ENCODE measurements around the gene GSTM5. TPM values are rescaled to one million over a fixed set of nuclear protein-coding genes. Genes with fewer than 3 reads are reported as not detected.
"Not testable (repeated sequence)": the region's sequence is repeated elsewhere in the genome, so short reads cannot be mapped to it uniquely, and the experiment has no call there.

Gene GSTM5
- total RNA-seq, 1 experiment from 2014 or later = not detected

- Mint-ChIP-seq H3K36me3 (ENCODE audit: insufficient read depth, unreplicated experiment) (peaks cover 28% of the 10 kb centered on the region), H3K27ac (ENCODE audit: unreplicated experiment) (peak within 1 kb of the TSS; percentile 28), H3K27me3 (ENCODE audit: unreplicated experiment) (no peaks in the 10 kb centered on the region), H3K4me1 (ENCODE audit: low read depth, unreplicated experiment) (peaks cover 10% of the 10 kb centered on the region), H3K9me3 (ENCODE audit: low read depth, unreplicated experiment) (no peaks in the 10 kb centered on the region), H3K4me3 (ENCODE audit: low read depth, unreplicated experiment) (peak within 1 kb of the TSS; percentile 62)
- CTCF ChIA-PET = interaction anchor here (1.0 kb wide), 1 partner anchor 23 kb away, joined by 3 read pairs; no protein-coding TSS in a partner anchor
- intact Hi-C loops (cut with micrococcal nuclease; ENCODE audit: unreplicated experiment) = no loop called here
- TF ChIP-seq CTCF (IDR thresholded peaks at IDR 0.05; ENCODE audit: unreplicated experiment) = no peak
- no peak for DNase-seq
- BruUV-seq (replicated peaks) = no TSS peak
Observed at GRCh38 chr1:109740615-109741373, 28.7 kb downstream of the GSTM5 start, which contains the start of gene GSTM3. Gene GSTM3 (minus strand): TSS chr1:109741038. CDS start chr1:109740287, 751 bp downstream.

- H3K9me3 Mint-ChIP-seq (ENCODE audit: low read depth, unreplicated experiment); H3K27ac Mint-ChIP-seq (ENCODE audit: unreplicated experiment); H3K4me3 Mint-ChIP-seq (ENCODE audit: low read depth, unreplicated experiment); H3K27me3 Mint-ChIP-seq (ENCODE audit: unreplicated experiment); intact Hi-C loops (cut with micrococcal nuclease; ENCODE audit: unreplicated experiment); BruUV-seq (replicated peaks); H3K4me1 Mint-ChIP-seq (ENCODE audit: low read depth, unreplicated experiment); CTCF ChIA-PET; H3K36me3 Mint-ChIP-seq (ENCODE audit: insufficient read depth, unreplicated experiment); DNase-seq: not testable (repeated sequence)
Observed at GRCh38 chr1:109748311-109748710, 36.3 kb downstream of the GSTM5 start.

GRCh38 chr1:109749221-109749620, 37.2 kb downstream of the GSTM5 start:
- H3K4me3 Mint-ChIP-seq (ENCODE audit: low read depth, unreplicated experiment) = no peak overlapping the region
- H3K27me3 Mint-ChIP-seq (ENCODE audit: unreplicated experiment) = no peaks in the 10 kb centered on the region
- H3K4me1 Mint-ChIP-seq (ENCODE audit: low read depth, unreplicated experiment) = no peaks in the 10 kb centered on the region
- no peak for DNase-seq
- H3K36me3 Mint-ChIP-seq (ENCODE audit: insufficient read depth, unreplicated experiment) = peaks cover 7% of the 10 kb centered on the region
- CTCF ChIA-PET = no interaction called here
- peaks cover 4% of the 10 kb centered on the region for H3K9me3 Mint-ChIP-seq (ENCODE audit: low read depth, unreplicated experiment)
- intact Hi-C loops (cut with micrococcal nuclease; ENCODE audit: unreplicated experiment) = no loop called here
- no peak overlapping the region for H3K27ac Mint-ChIP-seq (ENCODE audit: unreplicated experiment)
- BruUV-seq (replicated peaks) = no TSS peak
- no peak for TF ChIP-seq CTCF (IDR thresholded peaks at IDR 0.05; ENCODE audit: unreplicated experiment)

- no peaks in the 10 kb centered on the region for H3K4me1 Mint-ChIP-seq (ENCODE audit: low read depth, unreplicated experiment)
- intact Hi-C loops (cut with micrococcal nuclease; ENCODE audit: unreplicated experiment) = no loop called here
- no peak overlapping the region for H3K4me3 Mint-ChIP-seq (ENCODE audit: low read depth, unreplicated experiment)
- CTCF ChIA-PET = no interaction called here
- no peak for TF ChIP-seq CTCF (IDR thresholded peaks at IDR 0.05; ENCODE audit: unreplicated experiment)
- H3K27me3 Mint-ChIP-seq (ENCODE audit: unreplicated experiment) = no peaks in the 10 kb centered on the region
- BruUV-seq (replicated peaks) = no TSS peak
- DNase-seq = no peak
- H3K36me3 Mint-ChIP-seq (ENCODE audit: insufficient read depth, unreplicated experiment) = peaks cover 7% of the 10 kb centered on the region
- H3K27ac Mint-ChIP-seq (ENCODE audit: unreplicated experiment) = no peak overlapping the region
- peaks cover 4% of the 10 kb centered on the region for H3K9me3 Mint-ChIP-seq (ENCODE audit: low read depth, unreplicated experiment)
Observed at GRCh38 chr1:109750241-109750882, 38.3 kb downstream of the GSTM5 start.

GRCh38 chr1:109750920-109751319, 38.9 kb downstream of the GSTM5 start:
- Mint-ChIP-seq H3K4me1 (ENCODE audit: low read depth, unreplicated experiment) (no peaks in the 10 kb centered on the region), H3K4me3 (ENCODE audit: low read depth, unreplicated experiment) (no peak overlapping the region), H3K27me3 (ENCODE audit: unreplicated experiment) (no peaks in the 10 kb centered on the region)

More at GRCh38 chr1:109750920-109751319, 38.9 kb downstream of the GSTM5 start:
- H3K27ac Mint-ChIP-seq (ENCODE audit: unreplicated experiment) = no peak overlapping the region
- peaks cover 4% of the 10 kb centered on the region for H3K9me3 Mint-ChIP-seq (ENCODE audit: low read depth, unreplicated experiment)
- DNase-seq = no peak
- peaks cover 7% of the 10 kb centered on the region for H3K36me3 Mint-ChIP-seq (ENCODE audit: insufficient read depth, unreplicated experiment)
- intact Hi-C loops (cut with micrococcal nuclease; ENCODE audit: unreplicated experiment) = no loop called here
- TF ChIP-seq CTCF (IDR thresholded peaks at IDR 0.05; ENCODE audit: unreplicated experiment) = no peak
- no TSS peak for BruUV-seq (replicated peaks)
- CTCF ChIA-PET = no interaction called here

Data from Calu3 (cell line).